ENCODE results near the gene THBS4.

DNA sequence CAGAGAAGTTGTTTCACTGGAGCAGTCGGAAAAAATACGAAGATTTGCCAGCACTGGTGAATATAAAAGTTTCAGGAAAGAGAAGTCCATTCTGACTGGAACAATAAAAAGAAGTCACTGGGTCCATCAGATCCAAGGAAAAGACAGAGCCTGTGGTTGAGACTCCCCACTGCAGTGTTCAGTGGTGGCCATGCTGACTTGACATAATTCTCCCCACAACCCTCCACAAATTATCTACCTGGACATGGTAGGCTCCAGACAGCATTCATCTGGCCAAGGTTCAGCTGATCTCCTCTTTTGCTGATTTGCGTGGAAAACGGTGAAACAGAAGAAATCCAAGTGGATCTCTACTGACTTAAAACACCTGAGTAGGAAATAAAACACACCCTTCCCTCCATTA lies 8.0 kb downstream of the THBS4 start:
- TF ChIP-seq EZH2phosphoT487 (IDR thresholded peaks at IDR 0.05; ENCODE audit: insufficient read depth, low read depth) (no peak), EZH2 (IDR thresholded peaks at IDR 0.05; ENCODE audit: insufficient read depth, poor library complexity, severe bottlenecking) (no peak)
